NCI-H2171 (cell line): ENCODE measurements around the gene PMS1.
"Not testable (repeated sequence)": the region's sequence is repeated elsewhere in the genome, so short reads cannot be mapped to it uniquely, and the experiment has no call there.

Experiments
- DNase-seq: peaks from one replicate; lab custom pipeline; 2025; lab: John Stamatoyannopoulos, UW

Gene PMS1

DNA sequence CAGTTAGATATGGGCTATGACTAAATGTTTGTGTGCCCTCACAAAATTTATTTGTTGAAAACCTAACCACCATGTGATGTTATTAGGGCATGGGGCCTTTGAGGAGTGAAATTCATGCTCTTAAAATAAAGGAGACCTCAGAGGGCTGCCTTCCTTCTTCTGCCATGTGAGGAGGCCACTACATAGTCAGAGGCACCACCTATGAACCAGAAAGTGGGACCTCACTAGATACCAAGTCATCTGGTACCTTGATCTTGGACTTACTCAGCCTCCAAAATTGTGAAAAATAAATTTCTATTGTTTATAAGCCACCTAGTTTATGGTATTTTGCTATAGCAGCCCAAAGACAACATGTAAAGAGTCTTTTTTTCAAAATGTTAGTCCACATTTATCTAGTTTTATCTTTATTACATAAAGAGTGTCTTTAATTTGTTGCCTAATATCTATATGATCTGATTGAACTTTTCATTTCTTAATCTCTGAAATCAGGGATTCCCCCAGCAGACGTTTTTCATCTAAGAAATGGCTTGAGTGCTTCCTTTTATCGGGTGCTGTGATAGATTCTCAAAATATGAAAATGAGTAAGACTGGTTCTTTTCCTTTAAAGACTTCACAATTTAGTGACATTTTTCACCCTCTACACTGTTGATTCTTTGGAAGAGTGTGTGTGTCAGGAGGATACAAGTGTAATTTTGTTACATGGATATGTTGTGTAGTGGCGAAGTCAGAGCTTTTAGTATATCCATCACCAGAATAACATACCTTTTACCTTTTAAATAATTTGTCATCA is 34.2 kb downstream of the PMS1 start:
- no peak for DNase-seq

DNA sequence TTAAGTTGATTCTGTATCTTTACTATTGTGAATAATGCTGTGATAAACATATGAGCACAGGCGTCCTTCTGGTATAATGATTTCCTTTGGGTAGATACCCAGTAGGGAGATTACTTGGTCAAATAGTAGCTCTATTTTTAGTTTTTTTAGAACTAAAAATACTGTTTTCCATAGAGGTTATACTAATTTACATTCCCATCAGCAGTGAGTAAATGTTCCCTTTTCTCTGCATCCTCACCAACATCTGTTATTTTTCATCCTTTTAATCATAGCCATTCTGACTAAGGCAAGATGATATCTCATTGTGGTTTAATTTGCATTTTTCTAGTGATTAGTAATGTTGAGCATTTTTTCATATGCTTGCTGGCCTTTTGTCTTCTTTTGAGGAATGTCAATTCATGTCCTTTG is 35.1 kb downstream of the PMS1 start:
- no peak for DNase-seq

DNA sequence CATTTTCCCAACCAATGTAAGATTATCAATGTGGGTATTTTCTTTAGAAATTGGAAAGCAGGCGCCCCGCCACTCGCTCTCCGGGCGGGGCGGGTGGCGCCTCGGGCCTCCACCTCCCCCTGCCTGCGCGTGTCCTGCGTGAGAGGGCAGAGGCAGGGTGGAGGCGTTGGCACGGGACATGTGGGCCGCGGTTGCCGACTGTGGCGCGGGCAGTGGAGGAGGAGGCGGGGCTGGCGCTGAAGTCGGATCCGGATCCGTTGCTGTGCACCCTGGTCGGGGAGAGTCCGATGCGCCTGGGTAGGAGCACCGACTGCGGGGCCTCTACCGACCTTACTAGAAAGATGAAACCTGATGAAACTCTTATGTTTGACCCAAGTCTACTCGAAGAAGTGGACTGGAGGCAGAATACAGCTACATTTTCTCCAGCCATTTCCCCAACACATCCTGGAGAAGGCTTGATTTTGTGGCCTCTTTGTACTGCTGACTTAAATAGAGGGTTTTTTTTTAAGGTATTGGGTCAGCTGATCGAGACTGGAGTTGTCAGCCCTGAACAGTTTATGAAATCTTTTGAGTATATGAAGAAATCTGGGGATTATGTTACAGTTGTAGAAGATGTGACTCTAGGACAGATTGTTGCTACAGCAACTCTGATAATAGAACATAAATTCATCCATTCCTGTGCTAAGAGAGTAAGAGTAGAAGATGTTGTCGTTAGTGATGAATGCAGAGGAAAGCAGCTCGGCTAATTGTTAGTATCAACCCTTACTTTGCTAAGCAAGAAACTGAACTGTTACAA is 37.9 kb downstream of the PMS1 start:
- DNase-seq, result no peak

DNA sequence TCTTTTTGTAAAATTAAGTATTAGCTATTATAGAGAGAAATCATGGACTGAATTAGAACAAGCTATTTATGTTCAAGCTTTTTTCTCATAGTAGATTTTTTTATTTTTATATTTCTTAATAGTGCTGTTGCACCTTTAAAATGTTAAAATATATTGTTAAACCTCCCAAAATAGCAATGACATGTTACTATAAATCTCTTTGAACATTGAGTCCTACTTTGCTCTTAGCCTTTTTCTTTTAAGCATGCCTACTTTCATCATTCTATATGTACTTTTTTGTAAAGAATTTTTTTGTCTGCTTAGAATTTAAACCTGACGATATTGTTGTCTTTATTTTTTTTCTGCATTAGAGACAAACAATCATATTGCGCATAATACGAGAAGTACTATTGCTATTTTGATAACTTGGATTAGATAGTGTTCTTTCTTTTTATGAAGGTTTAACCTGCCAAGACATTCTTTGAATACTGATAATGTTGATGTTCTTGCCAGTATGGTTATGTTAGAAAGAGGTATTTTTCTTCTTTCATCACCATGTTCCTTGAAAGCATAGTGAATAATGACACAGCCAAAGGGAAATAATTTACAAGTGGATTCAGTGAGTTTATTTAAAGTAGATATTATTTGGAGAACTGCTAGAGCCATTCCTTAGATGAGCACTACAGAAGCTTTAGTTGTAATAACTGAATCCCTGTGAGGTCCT is 40.6 kb downstream of the PMS1 start:
- no peak for DNase-seq

DNA sequence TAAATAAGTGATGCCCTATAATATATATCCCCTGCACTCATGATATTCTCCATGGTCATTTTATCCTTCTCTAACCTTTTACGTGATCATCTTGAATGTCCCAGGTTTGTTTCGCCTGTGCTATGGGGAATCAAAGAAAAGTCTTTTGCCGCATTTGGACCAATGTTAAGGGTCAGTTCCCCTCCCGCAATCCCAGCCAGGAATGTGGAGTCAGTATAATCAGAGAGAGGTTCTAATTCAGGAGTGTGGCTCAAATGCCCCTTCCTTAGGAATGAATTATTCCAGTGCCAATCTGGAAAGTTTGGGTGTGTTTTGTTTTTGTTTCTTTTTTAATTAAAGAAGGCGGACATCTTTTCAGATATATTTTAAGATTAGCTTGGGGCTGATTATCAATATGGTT is 41.8 kb downstream of the PMS1 start:
- no peak for DNase-seq

DNA sequence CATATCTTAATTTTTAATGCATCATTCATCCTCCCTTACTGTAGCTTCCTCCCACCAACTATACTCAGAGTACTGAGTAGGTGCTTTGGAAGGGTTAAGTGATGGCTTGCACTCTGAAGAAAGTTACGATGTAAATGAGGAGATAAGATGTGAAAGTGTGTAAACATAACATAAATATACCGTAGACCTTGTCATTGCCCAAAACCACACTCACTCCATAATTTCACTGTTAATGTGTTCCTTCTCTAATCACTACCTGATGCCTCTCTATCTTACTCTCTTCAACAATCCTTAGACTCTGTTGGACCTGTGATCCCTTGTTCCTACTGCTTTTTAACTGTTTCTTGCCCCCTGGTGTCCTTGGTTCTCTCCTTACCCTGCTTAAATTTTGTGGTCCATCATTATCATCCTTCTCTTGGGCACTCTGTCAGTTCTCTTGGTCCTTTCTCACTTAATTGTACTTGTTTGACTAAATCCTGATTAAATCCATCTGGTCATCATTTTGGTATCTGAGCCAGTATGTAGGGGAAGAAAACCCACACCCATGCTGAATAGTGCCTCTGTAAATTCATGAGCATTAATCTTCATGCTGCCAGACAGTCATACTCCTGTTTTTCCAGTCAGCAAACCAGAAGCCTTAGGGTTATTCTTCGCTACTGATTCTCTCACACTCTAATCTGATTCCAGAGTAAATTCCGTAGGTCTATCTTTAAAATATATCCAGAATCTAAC is 45.0 kb downstream of the PMS1 start:
- no peak for DNase-seq

DNA sequence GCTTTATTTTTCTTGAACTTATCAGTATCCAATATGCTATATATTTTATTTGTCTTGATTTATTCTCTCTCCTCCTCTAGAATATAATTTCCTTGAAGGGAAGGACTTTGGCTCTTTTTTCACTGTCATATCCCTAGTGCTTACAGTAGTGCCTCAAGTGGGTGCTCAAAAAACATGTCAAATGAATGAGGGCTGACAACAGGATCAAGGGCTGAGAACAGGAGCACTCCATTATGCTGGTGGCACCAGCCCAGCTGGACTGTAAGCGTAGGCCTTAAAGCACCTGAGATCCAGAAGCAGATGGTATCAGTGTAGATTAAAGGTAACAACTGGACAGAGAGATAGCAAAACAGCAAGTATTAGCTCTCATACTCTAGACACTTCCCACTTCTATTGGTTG is 46.3 kb downstream of the PMS1 start:
- no peak for DNase-seq

DNA sequence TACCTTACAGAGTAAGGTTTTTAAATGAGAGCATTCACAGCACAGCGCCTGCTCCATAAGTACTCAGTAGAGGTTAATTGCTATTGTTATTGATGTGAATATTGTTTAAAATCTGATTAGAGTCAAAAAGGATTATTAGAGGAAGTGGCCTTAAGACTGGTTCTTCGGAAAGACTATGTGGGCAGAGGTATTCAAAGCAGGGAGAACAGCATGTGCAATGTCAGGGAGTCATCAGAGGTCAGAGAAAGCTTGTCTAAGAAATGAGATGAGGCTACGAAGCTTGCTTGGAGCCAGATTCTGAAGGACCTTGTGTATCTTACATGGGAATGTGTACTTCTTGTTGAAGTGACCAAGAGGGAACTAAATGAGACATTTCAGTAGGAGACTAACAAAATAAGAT is 49.8 kb downstream of the PMS1 start:
- no peak for DNase-seq

DNA sequence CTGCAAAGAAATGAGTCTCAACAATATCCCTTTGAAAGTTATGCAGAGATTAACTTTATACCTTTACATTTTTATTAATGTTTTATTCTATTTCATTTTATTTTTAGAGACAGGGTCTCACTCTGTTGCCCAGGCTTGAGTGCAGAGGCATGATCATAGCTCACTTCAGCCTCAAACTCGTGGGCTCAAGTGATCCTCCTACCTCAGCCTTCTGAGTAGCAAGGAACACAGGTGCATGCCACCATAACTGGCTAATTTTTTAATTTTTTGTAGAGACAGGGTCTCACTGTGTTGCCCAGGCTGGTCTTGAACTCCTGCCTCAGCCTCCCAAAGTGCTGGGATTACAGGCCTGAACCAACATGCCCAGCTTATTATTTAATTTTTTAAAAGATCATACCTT is 50.4 kb downstream of the PMS1 start:
- not testable (repeated sequence) for DNase-seq

DNA sequence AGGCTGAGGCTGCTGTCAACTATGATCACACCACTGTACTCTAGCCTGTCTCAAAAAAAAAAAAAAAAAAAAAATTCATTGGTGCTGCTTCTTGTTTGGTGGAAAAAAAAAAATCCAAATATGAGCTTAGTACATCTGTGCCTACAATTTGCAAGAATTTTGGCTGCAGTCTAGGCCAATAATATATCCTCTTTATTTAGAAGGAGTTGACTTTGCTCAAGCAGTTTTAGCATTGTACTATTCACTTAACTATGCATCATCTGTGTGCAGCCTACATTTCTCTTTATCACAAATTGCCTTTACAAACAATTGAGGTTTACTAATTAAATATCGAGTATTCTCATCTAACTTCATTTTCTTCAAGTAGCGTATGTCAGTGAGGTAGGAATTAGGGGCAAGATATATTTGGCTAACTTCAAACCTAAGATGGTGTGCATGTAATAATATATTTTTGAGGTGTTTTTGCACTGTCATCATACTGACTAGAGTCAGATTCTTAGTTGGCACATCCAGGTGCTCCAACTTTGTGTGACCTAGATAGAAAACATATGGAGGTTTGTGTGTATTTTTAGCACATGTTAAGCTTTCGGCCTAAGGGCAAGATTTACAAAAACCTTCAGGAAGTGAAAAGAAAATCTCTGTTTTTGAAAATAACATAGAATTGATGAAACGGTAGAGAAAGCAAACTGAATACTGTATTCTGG is 51.8 kb downstream of the PMS1 start:
- DNase-seq, result no peak

DNA sequence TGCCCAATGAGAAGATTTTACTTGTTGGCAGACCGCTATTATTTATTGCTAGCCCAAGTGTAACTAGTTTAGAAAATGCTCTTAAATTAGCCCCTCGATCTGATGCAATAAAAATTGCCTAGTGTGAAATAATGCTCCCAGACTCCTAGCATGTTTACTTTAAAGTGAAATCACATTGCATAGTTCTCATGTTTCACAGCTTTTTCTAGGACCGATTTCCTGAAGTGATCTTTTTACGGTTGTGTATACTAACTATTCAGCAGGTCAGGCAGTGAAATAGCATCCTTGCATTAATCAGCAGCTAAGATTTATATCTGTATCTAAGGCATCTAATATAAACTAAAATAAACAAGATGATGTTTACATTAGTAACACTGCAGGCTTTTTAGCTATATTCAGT is 52.4 kb downstream of the PMS1 start:
- DNase-seq, result no peak

DNA sequence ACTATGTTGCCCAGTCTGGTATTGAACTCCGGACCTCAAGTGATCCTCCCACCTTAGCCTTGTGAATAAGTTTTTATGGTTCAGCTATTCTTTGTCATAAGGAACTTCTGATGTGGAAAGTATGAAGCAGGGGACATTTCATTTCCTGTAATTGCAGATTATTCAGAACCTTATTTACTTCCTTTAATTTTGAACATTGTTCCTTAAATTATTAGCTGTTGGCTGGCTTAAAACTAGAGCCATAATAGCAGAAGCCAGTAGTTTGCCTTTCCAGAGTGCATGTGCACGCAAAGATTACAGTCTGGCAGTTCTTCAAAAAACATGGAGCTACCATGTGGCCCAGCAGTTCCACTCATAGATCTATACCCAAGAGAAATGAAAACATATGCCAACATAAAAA is 53.1 kb downstream of the PMS1 start:
- no peak for DNase-seq

DNA sequence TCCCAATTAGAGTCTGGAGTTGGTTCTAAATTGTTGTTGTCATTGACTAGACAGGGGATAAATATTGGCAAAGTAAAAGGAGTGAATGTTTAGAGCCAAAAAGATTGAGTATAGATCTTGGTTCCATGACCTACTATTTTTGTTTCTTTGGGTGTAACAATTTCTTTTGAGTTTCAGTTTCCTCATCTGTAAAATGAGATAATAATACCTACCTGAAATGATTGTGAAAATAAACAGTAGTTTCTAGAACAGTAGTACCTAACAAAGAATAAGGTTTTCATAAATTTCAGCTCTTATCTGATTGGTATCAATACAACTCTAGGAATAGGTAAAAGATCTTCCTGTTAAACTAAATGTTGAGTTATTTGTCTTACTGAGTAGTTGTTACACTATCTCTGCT is 56.8 kb downstream of the PMS1 start:
- no peak for DNase-seq

DNA sequence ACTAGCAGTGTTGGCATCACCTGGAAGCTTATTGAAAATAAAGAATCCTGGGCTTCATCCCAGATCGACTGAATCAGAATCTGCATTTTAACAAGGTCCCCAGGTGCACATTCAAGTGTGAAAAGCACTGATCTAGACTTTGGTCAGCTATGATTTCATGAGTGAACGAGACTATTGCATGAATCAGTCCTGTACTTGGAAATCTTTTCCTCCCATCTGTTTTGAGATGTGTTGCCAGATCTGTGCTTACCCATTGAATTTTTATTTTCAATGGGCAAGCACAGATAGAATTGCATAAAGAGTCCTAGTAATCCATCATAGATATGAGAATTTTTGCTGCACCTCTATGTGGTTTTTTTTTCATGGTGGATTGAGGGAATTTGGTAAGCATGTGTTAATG is 64.0 kb downstream of the PMS1 start:
- DNase-seq, result no peak

DNA sequence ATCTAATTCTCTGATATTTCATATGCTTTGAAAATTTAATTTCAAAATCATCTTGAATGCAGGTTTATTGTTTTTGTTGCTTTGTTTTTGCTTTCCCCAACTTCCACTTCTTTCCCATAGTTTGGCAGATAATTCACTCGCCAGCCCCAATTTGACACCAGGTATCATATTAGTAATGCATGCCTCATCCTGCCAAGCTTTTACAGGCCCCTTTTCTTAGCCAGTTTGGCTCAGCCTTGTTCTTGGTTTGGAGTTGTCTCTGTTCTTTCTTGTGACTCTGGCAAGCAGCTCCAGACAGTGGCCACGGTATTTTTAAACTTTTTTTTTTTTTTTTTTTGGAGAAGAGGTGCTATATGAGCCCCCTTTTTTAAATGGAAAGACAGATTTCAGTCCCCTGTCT is 65.3 kb downstream of the PMS1 start:
- DNase-seq, result no peak

DNA sequence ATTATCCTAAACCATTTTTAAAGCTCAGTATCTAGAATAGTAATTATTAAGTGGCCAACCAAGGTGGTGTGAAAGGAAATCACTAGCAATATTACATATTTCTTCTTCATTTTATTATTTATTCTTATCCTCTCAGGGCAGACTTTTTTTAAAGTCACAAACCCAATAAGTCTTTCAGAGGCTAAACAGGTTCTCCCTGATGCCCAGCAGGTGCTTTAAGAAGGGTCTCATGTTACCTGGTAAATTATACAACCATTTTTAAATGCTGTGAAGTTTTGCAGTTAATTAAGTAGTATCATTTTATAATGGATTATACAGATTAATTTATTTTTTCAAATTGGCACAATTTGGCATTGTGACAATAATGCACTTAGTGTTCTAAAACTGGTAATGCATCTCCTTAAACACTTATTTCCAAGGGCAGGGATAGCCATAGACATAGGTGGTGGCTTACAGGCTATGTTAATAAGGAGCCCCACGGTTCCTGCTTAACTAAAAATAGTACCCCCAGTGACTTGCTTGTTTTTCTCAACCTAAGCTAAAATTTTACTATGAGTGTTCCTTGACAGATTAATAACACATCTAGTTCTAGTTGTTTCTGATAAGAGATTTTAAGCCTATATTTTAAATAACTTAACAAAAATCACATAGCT is 67.0 kb downstream of the PMS1 start:
- no peak for DNase-seq

DNA sequence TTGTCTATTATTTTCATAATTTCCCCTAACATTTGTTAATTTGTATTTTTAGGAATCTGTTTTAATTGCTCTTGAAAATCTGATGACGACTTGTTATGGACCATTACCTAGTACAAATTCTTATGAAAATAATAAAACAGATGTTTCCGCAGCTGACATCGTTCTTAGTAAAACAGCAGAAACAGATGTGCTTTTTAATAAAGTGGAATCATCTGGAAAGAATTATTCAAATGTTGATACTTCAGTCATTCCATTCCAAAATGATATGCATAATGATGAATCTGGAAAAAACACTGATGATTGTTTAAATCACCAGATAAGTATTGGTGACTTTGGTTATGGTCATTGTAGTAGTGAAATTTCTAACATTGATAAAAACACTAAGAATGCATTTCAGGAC is 69.9 kb downstream of the PMS1 start:
- DNase-seq, result no peak

DNA sequence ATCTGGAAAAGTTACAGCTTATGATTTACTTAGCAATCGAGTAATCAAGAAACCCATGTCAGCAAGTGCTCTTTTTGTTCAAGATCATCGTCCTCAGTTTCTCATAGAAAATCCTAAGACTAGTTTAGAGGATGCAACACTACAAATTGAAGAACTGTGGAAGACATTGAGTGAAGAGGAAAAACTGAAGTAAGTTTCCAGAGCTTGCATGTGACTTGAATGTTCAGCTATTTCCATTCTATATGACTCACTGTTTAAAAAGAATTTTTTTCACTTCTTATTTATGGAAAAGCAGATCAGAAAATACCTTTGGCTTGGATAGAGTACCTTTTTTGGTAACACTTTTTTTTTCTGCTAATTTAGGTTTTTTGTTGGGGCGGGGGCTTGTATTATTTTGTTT is 70.7 kb downstream of the PMS1 start:
- DNase-seq, result no peak

DNA sequence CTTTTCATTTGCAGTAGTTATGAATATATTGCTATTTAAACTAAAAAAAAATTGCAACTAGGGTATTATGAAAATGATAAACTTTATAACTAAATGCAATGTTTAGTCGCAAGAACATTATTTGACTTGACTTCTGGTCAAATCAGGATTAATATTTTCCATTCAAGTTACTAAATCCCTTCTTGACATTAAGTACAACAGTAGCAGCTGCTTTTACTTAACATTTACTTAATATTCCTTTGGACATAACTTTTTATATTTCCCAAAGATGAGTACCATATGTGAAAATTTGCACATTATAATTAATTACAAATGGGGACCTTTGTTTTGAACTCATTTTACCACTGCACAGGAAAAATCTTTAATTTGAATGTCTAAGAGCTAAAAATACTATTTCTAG is 74.0 kb downstream of the PMS1 start:
- DNase-seq, result no peak

DNA sequence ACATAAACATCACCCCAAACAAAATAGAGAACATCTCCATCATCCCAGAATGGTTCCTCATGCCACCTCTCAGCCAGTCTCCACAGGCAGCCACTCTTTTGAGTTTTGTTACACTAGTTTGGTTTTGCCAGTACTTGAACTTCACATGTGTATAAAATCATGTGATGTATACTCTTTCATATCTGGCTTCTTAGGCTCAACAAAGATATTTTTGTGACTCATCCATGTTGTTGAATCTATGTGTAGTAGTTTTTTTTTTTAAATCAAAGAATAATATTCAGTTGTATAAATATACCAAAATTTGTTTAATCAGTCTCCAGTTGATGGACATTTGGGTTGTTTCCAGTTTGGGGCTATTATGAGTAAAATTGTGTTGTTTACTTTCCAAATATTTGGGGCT is 75.9 kb downstream of the PMS1 start:
- no peak for DNase-seq

DNA sequence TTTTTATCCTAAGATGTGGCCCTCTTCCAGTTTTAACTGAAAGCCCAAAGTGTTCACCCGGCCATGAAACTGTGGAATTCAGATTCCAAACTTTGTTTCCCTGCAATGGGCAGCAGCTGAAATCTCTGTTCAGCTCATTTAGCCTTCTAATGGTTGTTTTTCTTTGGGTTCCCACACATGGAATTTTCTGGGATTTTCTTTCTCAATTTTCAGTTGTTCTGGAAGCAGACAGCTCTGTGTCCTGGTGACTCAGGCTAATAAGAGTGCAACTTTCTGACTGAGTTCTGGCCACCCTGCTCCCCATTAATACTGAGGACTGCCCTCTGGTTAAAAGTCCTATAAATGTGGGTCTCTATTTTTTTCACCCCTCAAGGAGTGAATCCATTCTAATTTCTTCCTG is 78.5 kb downstream of the PMS1 start:
- no peak for DNase-seq
